IMR-90 (cell line): ENCODE measurements around the gene ATP6V1G1. TPM values are rescaled to one million over a fixed set of nuclear protein-coding genes. Genes with fewer than 3 reads are reported as not detected.

ENCODE experiments used
- ATAC-seq: fragments of 200-7000 bp; cut with Tn5 transposase; 2 replicates; pipeline ENCODE4 v1.9.1; 2020; ENCODE audit warnings: low read depth, mild to moderate bottlenecking, moderate library complexity
- BruUV-seq: library from RNA; stranded (reverse); fragments of 400-500 nt; replicated peaks from 2 replicates; lab custom pipeline; 2021; lab: Mats Ljungman, UMichigan
- CTCF ChIA-PET: fragments of 300-600 bp; formaldehyde crosslinking; extraction: SDS; loops from one replicate; lab custom pipeline; 2021; ENCODE audit warnings: antibody characterized with exemption; lab: Yijun Ruan, JAX
- POLR2A ChIA-PET: fragments of 300-600 bp; sonication (Branson Sonifier 250); formaldehyde crosslinking; loops from one replicate; lab custom pipeline; 2022; ENCODE audit warnings: antibody characterized with exemption; ENCODE audit not compliant: unreplicated experiment; lab: Charles Lee
- DNase-seq: peaks from one replicate; pipeline ENCODE4 v3.0.0; 2013
- H2AFZ ChIP-seq: replicated peaks from 2 replicates; pipeline ENCODE3; 2013; ENCODE audit warnings: low read length, mild to moderate bottlenecking; ENCODE audit not compliant: poor library complexity
- H2AK5ac ChIP-seq: 2 replicates; pipeline ENCODE4 v1.6.1; 2013; ENCODE audit warnings: low read depth, low read length, inconsistent platforms
- H2AK9ac ChIP-seq: replicated peaks from 2 replicates; pipeline ENCODE3; 2013; ENCODE audit warnings: mild to moderate bottlenecking, low read depth, low read length, moderate library complexity; ENCODE audit not compliant: poor library complexity
- H2BK120ac ChIP-seq: 2 replicates; pipeline ENCODE4 v1.6.1; 2013; ENCODE audit warnings: low read depth, low read length, inconsistent platforms
- H2BK15ac ChIP-seq: 3 replicates; pipeline ENCODE4 v1.6.1; 2013; ENCODE audit warnings: low read depth, low read length, inconsistent platforms
- H2BK20ac ChIP-seq: 2 replicates; pipeline ENCODE4 v1.6.1; 2013; ENCODE audit warnings: low read depth, mild to moderate bottlenecking, inconsistent platforms, low read length, moderate library complexity
- H2BK5ac ChIP-seq: 2 replicates; pipeline ENCODE4 v1.6.1; 2013; ENCODE audit warnings: mild to moderate bottlenecking, low read depth, low read length, inconsistent platforms; ENCODE audit not compliant: poor library complexity, severe bottlenecking
- H3K14ac ChIP-seq: replicated peaks from 2 replicates; pipeline ENCODE4 v1.6.1; 2013; ENCODE audit warnings: low read depth, low read length, inconsistent platforms
- H3K18ac ChIP-seq: 2 replicates; pipeline ENCODE4 v1.6.1; 2013; ENCODE audit warnings: low read depth, low read length, control low read depth
- H3K23ac ChIP-seq: 2 replicates; pipeline ENCODE4 v1.6.1; 2013; ENCODE audit warnings: low read depth, low read length, inconsistent platforms
- H3K27ac ChIP-seq: 2 replicates; pipeline ENCODE4 v1.5.1; 2013; ENCODE audit warnings: mild to moderate bottlenecking, control low read depth, low read length; ENCODE audit not compliant: insufficient read depth
- H3K27me3 ChIP-seq: 2 replicates; pipeline ENCODE4 v1.6.1; 2013; ENCODE audit warnings: low read length; ENCODE audit not compliant: control insufficient read depth, insufficient read depth
- H3K36me3 ChIP-seq: 2 replicates; pipeline ENCODE4 v1.6.1; 2013; ENCODE audit warnings: low read length, mixed read lengths; ENCODE audit not compliant: control insufficient read depth, insufficient read depth
- H3K4ac ChIP-seq: 2 replicates; pipeline ENCODE4 v1.6.1; 2013; ENCODE audit warnings: low read depth, low read length, inconsistent platforms
- H3K4me1 ChIP-seq: 2 replicates; pipeline ENCODE4 v1.6.1; 2013; ENCODE audit warnings: low read length, mixed read lengths; ENCODE audit not compliant: control insufficient read depth, insufficient read depth
- H3K4me2 ChIP-seq: 2 replicates; pipeline ENCODE4 v1.6.1; 2013; ENCODE audit warnings: low read depth, mild to moderate bottlenecking, control low read depth, low read length, moderate library complexity
- H3K4me3 ChIP-seq: 2 replicates; pipeline ENCODE4 v1.5.1; 2013; ENCODE audit warnings: low read depth, mild to moderate bottlenecking, control low read depth, low read length, moderate library complexity; ENCODE audit not compliant: insufficient read depth
- H3K56ac ChIP-seq: 2 replicates; pipeline ENCODE4 v1.6.1; 2013; ENCODE audit warnings: low read length, inconsistent platforms; ENCODE audit not compliant: insufficient read depth; ENCODE audit errors: extremely low read depth
- H3K79me1 ChIP-seq, 2 experiments: 2 replicates each; pipeline ENCODE4 v1.6.1; 2013; ENCODE audit warnings: low read length in 2 of 2, inconsistent platforms in 1 of 2, low read depth in 1 of 2
- H3K9ac ChIP-seq: 2 replicates; pipeline ENCODE4 v1.6.1; 2013; ENCODE audit warnings: low read depth, low read length, control low read depth
- H3K9me1 ChIP-seq: 2 replicates; pipeline ENCODE4 v1.6.1; 2013; ENCODE audit warnings: low read length, inconsistent platforms; ENCODE audit not compliant: insufficient read depth
- H3K9me3 ChIP-seq: 2 replicates; pipeline ENCODE4 v1.6.1; 2013; ENCODE audit warnings: low read length; ENCODE audit not compliant: control insufficient read depth, insufficient read depth
- H4K20me1 ChIP-seq: 2 replicates; pipeline ENCODE4 v1.6.1; 2013; ENCODE audit warnings: low read length, inconsistent platforms; ENCODE audit not compliant: insufficient read depth
- H4K5ac ChIP-seq: 2 replicates; pipeline ENCODE4 v1.6.1; 2013; ENCODE audit warnings: mild to moderate bottlenecking, low read depth, low read length, control low read depth
- H4K8ac ChIP-seq, 2 experiments: 2 replicates each; pipeline ENCODE4 v1.6.1; 2013; ENCODE audit warnings: low read depth in 2 of 2, low read length in 2 of 2, control low read depth in 1 of 2, inconsistent platforms in 1 of 2
- H4K91ac ChIP-seq: 2 replicates; pipeline ENCODE4 v1.6.1; 2013; ENCODE audit warnings: low read depth, low read length, inconsistent platforms; ENCODE audit not compliant: insufficient read depth
- FOS ChIP-seq: fragments of 150-350 bp; IDR thresholded peaks from 2 replicates; pipeline ENCODE4 v1.6.1; 2016; ENCODE audit warnings: low read depth, low read length
- MAZ ChIP-seq: IDR thresholded peaks from 2 replicates; pipeline ENCODE4 v1.6.1; 2012; ENCODE audit warnings: low read depth, mild to moderate bottlenecking, low read length, improper control_type of control experiment, moderate library complexity, borderline replicate concordance
- MXI1 ChIP-seq: IDR thresholded peaks from 2 replicates; pipeline ENCODE4 v1.6.1; 2012; ENCODE audit warnings: low read depth, mild to moderate bottlenecking, low read length, moderate library complexity, borderline replicate concordance
- NFE2L2 ChIP-seq: fragments of 150-350 bp; IDR thresholded peaks from 2 replicates; pipeline ENCODE4 v1.6.1; 2016; ENCODE audit warnings: low read depth, mild to moderate bottlenecking, low read length
- RAD21 ChIP-seq: IDR thresholded peaks from 2 replicates; pipeline ENCODE4 v1.6.1; 2012; ENCODE audit warnings: low read length, improper control_type of control experiment
- RCOR1 ChIP-seq: IDR thresholded peaks from 2 replicates; pipeline ENCODE4 v1.6.1; 2012; ENCODE audit warnings: mild to moderate bottlenecking, low read length, improper control_type of control experiment; ENCODE audit not compliant: insufficient replicate concordance
- RFX5 ChIP-seq: IDR thresholded peaks from 2 replicates; pipeline ENCODE4 v1.8.0; 2012; ENCODE audit warnings: low read depth, mild to moderate bottlenecking, low read length, moderate library complexity
- WGBS, 2 experiments: methylation state at CpG; one replicate each; pipeline versions ENCODE4 v1.1.5 to v1.1.7; 2013; ENCODE audit warnings: missing lambda C conversion rate in 2 of 2; ENCODE audit not compliant: insufficient read length in 1 of 2; ENCODE audit errors: extremely low coverage in 2 of 2; 5-methylcytosine and 5-hydroxymethylcytosine counted together
- dilution Hi-C: fragments of 300-500 bp; cut with HindIII; formaldehyde crosslinking; loops from one replicate; pipeline ENCODE4 v1.14.3; 2018; ENCODE audit warnings: low sequenced_read_pairs; ENCODE audit not compliant: unreplicated experiment
- in situ Hi-C: fragments of 300-500 bp; cut with MboI; formaldehyde crosslinking; loops from 3 replicates; pipeline ENCODE4 v1.14.3; 2019; ENCODE audit warnings: low sequenced_read_pairs, inconsistent platforms, mixed read lengths
- intact Hi-C: fragments of 100-400 bp; cut with micrococcal nuclease; formaldehyde crosslinking; loops from 2 replicates; pipeline ENCODE4 v1.10.0; 2022
- polyA plus RNA-seq, 3 experiments: library from polyadenylated mRNA; depleted of rRNA; stranded (reverse); fragments of >200 nt; gene quantifications; 2 replicates each; pipeline ENCODE4 v1.2.3, GENCODE V29; 2012; ENCODE audit warnings: low replicate concordance in 1 of 3
- total RNA-seq: library from RNA; depleted of rRNA; stranded (reverse); fragments of >200 nt; gene quantifications from 2 replicates; pipeline ENCODE4 v1.2.3, GENCODE V29; 2012
- TF ChIP-seq, protein P1 (sequence below): fragments of 150-350 bp; IDR thresholded peaks from 2 replicates; pipeline ENCODE4 v1.6.1; 2016; ENCODE audit warnings: low read depth, mild to moderate bottlenecking, low read length, moderate library complexity, borderline replicate concordance
- TF ChIP-seq, protein P2 (sequence below): fragments of 150-350 bp; IDR thresholded peaks from 2 replicates; pipeline ENCODE4 v1.6.1; 2017; ENCODE audit warnings: mild to moderate bottlenecking, antibody characterized with exemption, low read length, low read depth

Gene ATP6V1G1
- total and polyA plus RNA-seq, 2 of the 4 experiments (the other 2 are of a cell fraction) = 52.0 to 70.9 TPM

DNA sequence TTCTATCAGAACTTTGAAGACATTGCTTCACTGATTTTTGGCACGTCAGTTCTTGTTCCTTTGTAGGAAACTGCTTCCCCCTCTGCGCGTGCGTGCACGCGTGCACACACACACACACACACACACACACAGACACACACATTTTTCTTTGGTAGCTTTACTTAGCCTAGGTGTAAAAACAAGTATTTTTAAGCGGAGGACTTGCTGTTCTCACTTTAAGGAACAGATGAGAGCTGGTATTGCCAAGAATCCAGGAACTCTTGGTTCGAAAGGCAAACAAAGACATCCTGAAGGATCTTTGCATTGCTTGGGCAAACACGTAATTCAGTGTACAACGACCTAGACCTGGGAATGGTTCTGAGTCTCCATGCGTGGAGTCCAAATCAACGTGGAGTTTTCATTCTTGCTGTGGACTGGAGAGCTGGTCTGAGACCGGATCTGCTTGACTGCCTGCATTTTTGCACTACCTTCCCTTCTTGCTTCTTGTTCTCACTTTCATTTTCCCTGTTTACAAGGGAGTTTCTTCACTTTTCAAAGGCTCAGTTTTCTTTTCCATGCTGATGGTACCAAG lies 31.7 kb downstream of the ATP6V1G1 start:
- Histone ChIP-seq H3K9ac (no peak overlapping the region), H2AFZ (no peak overlapping the region)
- no TSS peak for BruUV-seq

More for the DNA sequence above, 31.7 kb downstream of the ATP6V1G1 start:
- Histone ChIP-seq H2BK20ac (no peak overlapping the region), H3K27ac (no peak overlapping the region), H3K4me3 (no peak overlapping the region), H4K91ac (no peak overlapping the region), H3K9me3 (no peaks in the 10 kb centered on the region), H4K20me1 (peaks cover 10% of the 10 kb centered on the region; the same call in 1 of the 2 replicates), H2BK5ac (no peak overlapping the region), H2AK5ac (no peak overlapping the region), H2AK9ac (no peak overlapping the region), H3K9me1 (peaks cover 14% of the 10 kb centered on the region), H3K56ac (no peak overlapping the region), H3K14ac (no peak overlapping the region), H3K79me1 (peaks cover 4 to 6% of the 10 kb centered on the region in 2 experiments), H3K4me2 (no peak overlapping the region), H2BK15ac (no peak overlapping the region), H3K18ac (no peak overlapping the region), H3K4me1 (peaks cover 8% of the 10 kb centered on the region), H4K5ac (no peak overlapping the region), H2BK120ac (no peak overlapping the region), H3K23ac (peak overlapping the region; percentile 33; the same call in 1 of the 2 replicates), H3K4ac (no peak overlapping the region), H4K8ac (no peak overlapping the region), H3K27me3 (no peaks in the 10 kb centered on the region), H3K36me3 (peaks cover 3% of the 10 kb centered on the region; the same call in 1 of the 2 replicates)
- ChIA-PET POLR2A (no interaction called here), CTCF (no interaction called here)
- WGBS, 2 experiments = 100% methylated on average over 5 of the region's 13 CpGs; no CpG with 5 or more reads in 1 of the 2 experiments
- TF ChIP-seq FOS (no peak), RAD21 (no peak), RFX5 (no peak), RCOR1 (no peak), NFE2L2 (no peak), MAZ (no peak), MXI1 (no peak)
- TF ChIP-seq, protein P1, sequence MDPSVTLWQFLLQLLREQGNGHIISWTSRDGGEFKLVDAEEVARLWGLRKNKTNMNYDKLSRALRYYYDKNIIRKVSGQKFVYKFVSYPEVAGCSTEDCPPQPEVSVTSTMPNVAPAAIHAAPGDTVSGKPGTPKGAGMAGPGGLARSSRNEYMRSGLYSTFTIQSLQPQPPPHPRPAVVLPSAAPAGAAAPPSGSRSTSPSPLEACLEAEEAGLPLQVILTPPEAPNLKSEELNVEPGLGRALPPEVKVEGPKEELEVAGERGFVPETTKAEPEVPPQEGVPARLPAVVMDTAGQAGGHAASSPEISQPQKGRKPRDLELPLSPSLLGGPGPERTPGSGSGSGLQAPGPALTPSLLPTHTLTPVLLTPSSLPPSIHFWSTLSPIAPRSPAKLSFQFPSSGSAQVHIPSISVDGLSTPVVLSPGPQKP = no peak
- TF ChIP-seq, protein P2, sequence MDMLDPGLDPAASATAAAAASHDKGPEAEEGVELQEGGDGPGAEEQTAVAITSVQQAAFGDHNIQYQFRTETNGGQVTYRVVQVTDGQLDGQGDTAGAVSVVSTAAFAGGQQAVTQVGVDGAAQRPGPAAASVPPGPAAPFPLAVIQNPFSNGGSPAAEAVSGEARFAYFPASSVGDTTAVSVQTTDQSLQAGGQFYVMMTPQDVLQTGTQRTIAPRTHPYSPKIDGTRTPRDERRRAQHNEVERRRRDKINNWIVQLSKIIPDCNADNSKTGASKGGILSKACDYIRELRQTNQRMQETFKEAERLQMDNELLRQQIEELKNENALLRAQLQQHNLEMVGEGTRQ = no peak
- no peak for DNase-seq
- ATAC-seq = no peak
- intact Hi-C loops (no loop called here), dilution Hi-C loops (no loop called here), in situ Hi-C loops (no loop called here)
